ENCODE results near the gene KLF13.

GRCh38 chr15:31392761-31393401 is 66.2 kb downstream of the KLF13 start:
- no peak for TF ChIP-seq EZH2 (IDR thresholded peaks at IDR 0.05; ENCODE audit: borderline replicate concordance, low read depth, low read length, poor library complexity, severe bottlenecking)
- TF ChIP-seq, protein P1, sequence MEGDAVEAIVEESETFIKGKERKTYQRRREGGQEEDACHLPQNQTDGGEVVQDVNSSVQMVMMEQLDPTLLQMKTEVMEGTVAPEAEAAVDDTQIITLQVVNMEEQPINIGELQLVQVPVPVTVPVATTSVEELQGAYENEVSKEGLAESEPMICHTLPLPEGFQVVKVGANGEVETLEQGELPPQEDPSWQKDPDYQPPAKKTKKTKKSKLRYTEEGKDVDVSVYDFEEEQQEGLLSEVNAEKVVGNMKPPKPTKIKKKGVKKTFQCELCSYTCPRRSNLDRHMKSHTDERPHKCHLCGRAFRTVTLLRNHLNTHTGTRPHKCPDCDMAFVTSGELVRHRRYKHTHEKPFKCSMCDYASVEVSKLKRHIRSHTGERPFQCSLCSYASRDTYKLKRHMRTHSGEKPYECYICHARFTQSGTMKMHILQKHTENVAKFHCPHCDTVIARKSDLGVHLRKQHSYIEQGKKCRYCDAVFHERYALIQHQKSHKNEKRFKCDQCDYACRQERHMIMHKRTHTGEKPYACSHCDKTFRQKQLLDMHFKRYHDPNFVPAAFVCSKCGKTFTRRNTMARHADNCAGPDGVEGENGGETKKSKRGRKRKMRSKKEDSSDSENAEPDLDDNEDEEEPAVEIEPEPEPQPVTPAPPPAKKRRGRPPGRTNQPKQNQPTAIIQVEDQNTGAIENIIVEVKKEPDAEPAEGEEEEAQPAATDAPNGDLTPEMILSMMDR (conservative IDR thresholded peaks at IDR 0.05; ENCODE audit: low read depth, low read length): no peak
